A549 (cell line): Measurements from ENCODE around the gene PROX2.

Source experiments
- CEBPB ChIP-seq, 2 experiments: fragments of >200 bp in 1 of 2; sonication (Bioruptor Twin) in 1 of 2; formaldehyde crosslinking in 1 of 2; IDR thresholded peaks; 2 replicates each; pipeline ENCODE4 v1.6.1; 2012 to 2016
- FOSB ChIP-seq: fragments of 250-450 bp; sonication (Bioruptor Pico); IDR thresholded peaks from 2 replicates; pipeline ENCODE4 v1.5.0; 2020; ENCODE audit warnings: mild to moderate bottlenecking, moderate library complexity
- HOXA7 ChIP-seq: fragments of 250-450 bp; sonication (Bioruptor Pico); IDR thresholded peaks from 2 replicates; pipeline ENCODE4 v1.5.0; 2020; ENCODE audit warnings: mild to moderate bottlenecking, moderate library complexity
- NR3C1 ChIP-seq: fragments of >200 bp; sonication (Bioruptor Twin); formaldehyde crosslinking; IDR thresholded peaks from 3 replicates; pipeline ENCODE4 v1.6.1; 2017
- POLR2A ChIP-seq: IDR thresholded peaks from 2 replicates; pipeline ENCODE4 v1.6.1; 2012; ENCODE audit warnings: mild to moderate bottlenecking, low read length
- RFX5 ChIP-seq: fragments of 450-650 bp; IDR thresholded peaks from 2 replicates; pipeline ENCODE4 v1.7.1; 2014; ENCODE audit warnings: antibody characterized with exemption, mild to moderate bottlenecking, moderate library complexity
- TF ChIP-seq, protein P1 (sequence below): fragments of 200-600 bp; sonication (generic); IDR thresholded peaks from 2 replicates; pipeline ENCODE4 v1.6.1; 2016; ENCODE audit warnings: antibody characterized with exemption, mild to moderate bottlenecking, moderate library complexity
- TF ChIP-seq, protein P2 (sequence below): fragments of >200 bp; sonication (Bioruptor Twin); formaldehyde crosslinking; IDR thresholded peaks from 3 replicates; pipeline ENCODE4 v1.5.1; 2016
- TF ChIP-seq, protein P3 (sequence below): IDR thresholded peaks from 2 replicates; pipeline ENCODE4 v1.6.1; 2012
- TF ChIP-seq, protein P4 (sequence below): fragments of 450-650 bp; IDR thresholded peaks from 2 replicates; pipeline ENCODE4 v1.6.1; 2014; ENCODE audit warnings: antibody characterized with exemption

DNA sequence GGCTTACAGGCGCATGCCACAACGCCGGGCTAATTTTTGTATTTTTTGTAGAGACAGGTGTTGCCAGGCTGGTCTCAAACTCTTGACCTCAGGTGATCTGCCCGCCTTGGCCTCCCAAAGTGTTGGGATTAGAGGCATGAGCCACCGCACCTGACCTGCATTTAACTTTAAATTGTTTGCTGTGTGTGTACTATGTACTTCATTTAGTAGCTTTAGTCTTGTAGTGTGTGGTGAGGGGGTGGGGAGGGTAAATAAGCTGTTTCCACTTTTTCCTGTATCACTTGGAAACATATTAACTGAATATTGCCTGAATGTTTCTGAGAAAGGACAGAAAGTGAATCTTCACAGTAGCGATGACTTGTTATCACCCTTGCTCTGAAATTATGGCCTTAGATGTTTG, 14.3 kb upstream of the PROX2 start:
- TF ChIP-seq, protein P1, sequence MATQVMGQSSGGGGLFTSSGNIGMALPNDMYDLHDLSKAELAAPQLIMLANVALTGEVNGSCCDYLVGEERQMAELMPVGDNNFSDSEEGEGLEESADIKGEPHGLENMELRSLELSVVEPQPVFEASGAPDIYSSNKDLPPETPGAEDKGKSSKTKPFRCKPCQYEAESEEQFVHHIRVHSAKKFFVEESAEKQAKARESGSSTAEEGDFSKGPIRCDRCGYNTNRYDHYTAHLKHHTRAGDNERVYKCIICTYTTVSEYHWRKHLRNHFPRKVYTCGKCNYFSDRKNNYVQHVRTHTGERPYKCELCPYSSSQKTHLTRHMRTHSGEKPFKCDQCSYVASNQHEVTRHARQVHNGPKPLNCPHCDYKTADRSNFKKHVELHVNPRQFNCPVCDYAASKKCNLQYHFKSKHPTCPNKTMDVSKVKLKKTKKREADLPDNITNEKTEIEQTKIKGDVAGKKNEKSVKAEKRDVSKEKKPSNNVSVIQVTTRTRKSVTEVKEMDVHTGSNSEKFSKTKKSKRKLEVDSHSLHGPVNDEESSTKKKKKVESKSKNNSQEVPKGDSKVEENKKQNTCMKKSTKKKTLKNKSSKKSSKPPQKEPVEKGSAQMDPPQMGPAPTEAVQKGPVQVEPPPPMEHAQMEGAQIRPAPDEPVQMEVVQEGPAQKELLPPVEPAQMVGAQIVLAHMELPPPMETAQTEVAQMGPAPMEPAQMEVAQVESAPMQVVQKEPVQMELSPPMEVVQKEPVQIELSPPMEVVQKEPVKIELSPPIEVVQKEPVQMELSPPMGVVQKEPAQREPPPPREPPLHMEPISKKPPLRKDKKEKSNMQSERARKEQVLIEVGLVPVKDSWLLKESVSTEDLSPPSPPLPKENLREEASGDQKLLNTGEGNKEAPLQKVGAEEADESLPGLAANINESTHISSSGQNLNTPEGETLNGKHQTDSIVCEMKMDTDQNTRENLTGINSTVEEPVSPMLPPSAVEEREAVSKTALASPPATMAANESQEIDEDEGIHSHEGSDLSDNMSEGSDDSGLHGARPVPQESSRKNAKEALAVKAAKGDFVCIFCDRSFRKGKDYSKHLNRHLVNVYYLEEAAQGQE: no peak
- TF ChIP-seq, protein P2, sequence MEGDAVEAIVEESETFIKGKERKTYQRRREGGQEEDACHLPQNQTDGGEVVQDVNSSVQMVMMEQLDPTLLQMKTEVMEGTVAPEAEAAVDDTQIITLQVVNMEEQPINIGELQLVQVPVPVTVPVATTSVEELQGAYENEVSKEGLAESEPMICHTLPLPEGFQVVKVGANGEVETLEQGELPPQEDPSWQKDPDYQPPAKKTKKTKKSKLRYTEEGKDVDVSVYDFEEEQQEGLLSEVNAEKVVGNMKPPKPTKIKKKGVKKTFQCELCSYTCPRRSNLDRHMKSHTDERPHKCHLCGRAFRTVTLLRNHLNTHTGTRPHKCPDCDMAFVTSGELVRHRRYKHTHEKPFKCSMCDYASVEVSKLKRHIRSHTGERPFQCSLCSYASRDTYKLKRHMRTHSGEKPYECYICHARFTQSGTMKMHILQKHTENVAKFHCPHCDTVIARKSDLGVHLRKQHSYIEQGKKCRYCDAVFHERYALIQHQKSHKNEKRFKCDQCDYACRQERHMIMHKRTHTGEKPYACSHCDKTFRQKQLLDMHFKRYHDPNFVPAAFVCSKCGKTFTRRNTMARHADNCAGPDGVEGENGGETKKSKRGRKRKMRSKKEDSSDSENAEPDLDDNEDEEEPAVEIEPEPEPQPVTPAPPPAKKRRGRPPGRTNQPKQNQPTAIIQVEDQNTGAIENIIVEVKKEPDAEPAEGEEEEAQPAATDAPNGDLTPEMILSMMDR: no peak
- no peak for TF ChIP-seq CEBPB (IDR thresholded peaks at IDR 0.05)
- TF ChIP-seq POLR2A: no peak
- no peak for TF ChIP-seq FOSB
- TF ChIP-seq, protein P3, sequence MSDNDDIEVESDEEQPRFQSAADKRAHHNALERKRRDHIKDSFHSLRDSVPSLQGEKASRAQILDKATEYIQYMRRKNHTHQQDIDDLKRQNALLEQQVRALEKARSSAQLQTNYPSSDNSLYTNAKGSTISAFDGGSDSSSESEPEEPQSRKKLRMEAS: no peak
- no peak for TF ChIP-seq HOXA7 (CRISPR knock-in tag)
- TF ChIP-seq, protein P4, sequence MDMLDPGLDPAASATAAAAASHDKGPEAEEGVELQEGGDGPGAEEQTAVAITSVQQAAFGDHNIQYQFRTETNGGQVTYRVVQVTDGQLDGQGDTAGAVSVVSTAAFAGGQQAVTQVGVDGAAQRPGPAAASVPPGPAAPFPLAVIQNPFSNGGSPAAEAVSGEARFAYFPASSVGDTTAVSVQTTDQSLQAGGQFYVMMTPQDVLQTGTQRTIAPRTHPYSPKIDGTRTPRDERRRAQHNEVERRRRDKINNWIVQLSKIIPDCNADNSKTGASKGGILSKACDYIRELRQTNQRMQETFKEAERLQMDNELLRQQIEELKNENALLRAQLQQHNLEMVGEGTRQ: no peak
- TF ChIP-seq RFX5: no peak
- no peak for TF ChIP-seq NR3C1
